Pancreas (tissue), 10 donors: ENCODE data around the gene ABCG4. TPM values are rescaled to one million over a fixed set of nuclear protein-coding genes. Genes with fewer than 3 reads are reported as not detected.

Source experiments
- ATAC-seq, 4 donors: fragments of 200-7000 bp; cut with Tn5 transposase; one replicate each; pipeline versions ENCODE4 v1.8.0 to v1.9.1; 2020; ENCODE audit warnings: mild to moderate bottlenecking in 4 of 4, moderate library complexity in 4 of 4
- DNase-seq, 6 donors: peaks; one replicate each; pipeline ENCODE4 v3.0.0-alpha.2; 2020
- FAIRE-seq: peaks from 2 replicates; lab custom pipeline; 2012; peaks lifted over from hg19 to GRCh38; lab: Jason Lieb, UNC
- H3K27ac ChIP-seq, 4 donors: fragments of 200-600 bp; sonication (generic); 1 replicate in 3 of 4; 2 replicates in 1 of 4; pipeline versions ENCODE4 v1.5.0 to v1.8.0; 2020
- H3K27me3 ChIP-seq, 4 donors: fragments of 200-600 bp; one replicate each; pipeline ENCODE4 v1.8.0; 2021
- H3K36me3 ChIP-seq, 3 donors: fragments of 200-600 bp; sonication (generic) in 1 of 3; one replicate each; pipeline versions ENCODE4 v1.5.0 to v1.8.0; 2020 to 2021
- H3K4me1 ChIP-seq, 3 donors: fragments of 200-600 bp; one replicate each; pipeline ENCODE4 v1.8.0; 2021
- H3K4me3 ChIP-seq, 4 donors: fragments of 200-600 bp; sonication (generic) in 2 of 4; one replicate each; pipeline versions ENCODE4 v1.5.0 to v1.8.0; 2020 to 2021
- H3K9me3 ChIP-seq, 4 donors: fragments of 200-600 bp; one replicate each; pipeline ENCODE4 v1.8.0; 2021
- WGBS, 2 donors: extraction: QIAGEN DNeasy Blood & Tissue Kit; methylation state at CpG; one replicate each; pipeline ENCODE4 v1.1.7; 2013; 5-methylcytosine and 5-hydroxymethylcytosine counted together
- intact Hi-C, 3 donors: fragments of 100-400 bp; cut with DNase I; formaldehyde crosslinking; loops; one replicate each; pipeline versions ENCODE4 v1.11.1 to v1.14.2; 2022
- polyA plus RNA-seq, 2 donors: library from polyadenylated mRNA; stranded (reverse); fragments of 200-250 nt; gene quantifications; one replicate each; pipeline ENCODE4 v1.2.3, GENCODE V29; 2013
- total RNA-seq, 6 donors: library from RNA; stranded (reverse); fragmentation: NEBNext Ultra II Directional in 4 of 6; extraction: Animal tissue kit (Norgen Biotek cat#: 25700) in 4 of 6; gene quantifications; one replicate each; pipeline versions ENCODE4 v1.2.1 to v1.2.4, GENCODE V29; 2021 to 2023
- TF ChIP-seq, protein P1 (sequence below), 4 donors: fragments of 200-600 bp; sonication (generic) in 3 of 4; IDR thresholded peaks; one replicate each; pipeline versions ENCODE4 v1.5.0 to v1.8.0; 2021; ENCODE audit warnings: antibody characterized with exemption in 4 of 4
- donor health status: healthy with polysubstance abuse.
- donor health status: DM: no; HTN: no; CAD: no; lungs with moderate emphysema.
- donor health status: DM: no; HTN: no; CAD: no.
- donor health status: control.
- donor health status: control.
- donor health status: Bipolar disorder and iron deficiency.
- donor health status: DM: yes; HTN: yes; CAD: no.
- donor health status: DM: no; HTN: no; CAD: no.
- donor health status: DM: no; HTN: no; CAD: no.
- donor health status: DM: yes; HTN: yes; CAD: no.

Gene ABCG4
- total and polyA plus RNA-seq, 8 donors, result 0.11 to 0.21 TPM; not detected in 6

DNA sequence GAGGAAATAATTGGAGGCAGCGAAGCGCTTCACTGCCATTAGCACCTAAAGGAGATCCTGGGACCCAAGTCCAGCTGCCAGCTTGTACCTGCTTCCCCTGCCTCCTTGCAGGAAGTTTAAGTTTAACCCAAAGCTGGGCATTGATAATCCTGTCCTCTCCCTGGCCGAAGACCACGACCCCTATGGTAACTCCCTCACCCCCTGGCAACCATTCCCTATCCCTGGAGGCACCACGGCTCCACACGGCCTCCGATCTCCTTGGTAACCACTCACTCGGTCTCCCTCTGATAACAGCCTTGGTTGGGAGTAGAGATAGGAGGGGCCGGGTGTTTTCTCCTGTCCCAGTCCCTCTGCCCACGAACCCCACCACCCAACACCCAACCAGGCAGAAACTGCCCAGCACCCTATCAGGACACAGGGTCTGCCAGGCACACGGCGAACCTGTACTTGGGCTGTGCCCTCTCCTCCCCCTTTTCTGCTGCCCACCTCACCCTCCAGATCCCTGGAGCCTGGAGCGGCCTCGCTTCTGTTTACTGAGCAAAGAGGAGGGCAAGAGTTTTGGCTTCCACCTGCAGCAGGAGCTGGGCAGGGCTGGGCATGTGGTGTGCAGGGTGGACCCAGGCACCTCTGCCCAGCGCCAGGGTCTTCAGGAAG lies 37.3 kb downstream of the ABCG4 start:
- no peak overlapping the region for H3K27ac ChIP-seq
- ATAC-seq (peak; percentile 24 to 45 (median 34)), DNase-seq (no peak), FAIRE-seq (no peak)
- H3K36me3 ChIP-seq, result no peaks in the 10 kb centered on the region
- H3K9me3 ChIP-seq, result no peaks in the 10 kb centered on the region
- 23 to 25% methylated on average over 15 of the region's 15 CpGs for WGBS, 2 donors
- intact Hi-C loops, result no loop called here
- TF ChIP-seq, protein P1, sequence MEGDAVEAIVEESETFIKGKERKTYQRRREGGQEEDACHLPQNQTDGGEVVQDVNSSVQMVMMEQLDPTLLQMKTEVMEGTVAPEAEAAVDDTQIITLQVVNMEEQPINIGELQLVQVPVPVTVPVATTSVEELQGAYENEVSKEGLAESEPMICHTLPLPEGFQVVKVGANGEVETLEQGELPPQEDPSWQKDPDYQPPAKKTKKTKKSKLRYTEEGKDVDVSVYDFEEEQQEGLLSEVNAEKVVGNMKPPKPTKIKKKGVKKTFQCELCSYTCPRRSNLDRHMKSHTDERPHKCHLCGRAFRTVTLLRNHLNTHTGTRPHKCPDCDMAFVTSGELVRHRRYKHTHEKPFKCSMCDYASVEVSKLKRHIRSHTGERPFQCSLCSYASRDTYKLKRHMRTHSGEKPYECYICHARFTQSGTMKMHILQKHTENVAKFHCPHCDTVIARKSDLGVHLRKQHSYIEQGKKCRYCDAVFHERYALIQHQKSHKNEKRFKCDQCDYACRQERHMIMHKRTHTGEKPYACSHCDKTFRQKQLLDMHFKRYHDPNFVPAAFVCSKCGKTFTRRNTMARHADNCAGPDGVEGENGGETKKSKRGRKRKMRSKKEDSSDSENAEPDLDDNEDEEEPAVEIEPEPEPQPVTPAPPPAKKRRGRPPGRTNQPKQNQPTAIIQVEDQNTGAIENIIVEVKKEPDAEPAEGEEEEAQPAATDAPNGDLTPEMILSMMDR (IDR thresholded peaks at IDR 0.05), result no peak
- no peaks in the 10 kb centered on the region for H3K27me3 ChIP-seq
- no peak overlapping the region for H3K4me3 ChIP-seq
- no peaks in the 10 kb centered on the region for H3K4me1 ChIP-seq

DNA sequence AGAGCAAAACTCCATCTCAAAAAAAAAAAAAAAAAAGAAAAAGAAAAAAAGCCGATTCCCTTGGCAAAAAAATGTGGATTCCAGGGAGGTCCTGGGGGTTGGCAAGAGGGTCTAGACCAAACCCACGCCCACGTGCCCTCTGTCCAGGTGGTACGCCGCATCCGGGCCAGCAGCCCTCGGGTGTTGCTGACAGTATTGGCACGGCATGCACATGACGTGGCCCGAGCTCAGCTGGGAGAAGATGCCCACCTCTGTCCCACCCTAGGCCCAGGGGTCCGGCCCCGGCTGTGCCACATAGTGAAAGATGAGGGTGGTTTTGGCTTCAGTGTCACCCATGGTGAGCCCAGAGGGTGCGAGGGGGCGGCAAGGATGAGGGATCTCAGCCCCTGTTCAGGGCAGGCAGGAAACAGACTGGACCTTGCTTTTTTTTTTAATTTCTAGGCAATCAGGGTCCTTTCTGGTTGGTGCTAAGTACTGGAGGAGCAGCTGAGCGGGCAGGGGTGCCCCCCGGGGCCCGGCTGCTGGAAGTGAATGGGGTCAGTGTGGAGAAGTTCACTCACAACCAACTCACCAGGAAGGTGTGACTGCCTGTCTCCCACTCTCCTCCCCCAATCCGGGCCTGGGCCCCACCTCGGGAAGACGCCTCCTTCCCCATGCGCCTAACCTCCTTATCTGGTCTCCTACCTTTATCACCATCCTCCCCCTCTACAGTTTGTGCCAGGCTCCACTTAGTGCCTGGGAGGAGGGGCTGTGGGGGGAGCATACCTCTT lies 38.5 kb downstream of the ABCG4 start:
- intact Hi-C loops, result no loop called here
- no peak for FAIRE-seq
- TF ChIP-seq, protein P1 (IDR thresholded peaks at IDR 0.05), result no peak
- no peaks in the 10 kb centered on the region for H3K27me3 ChIP-seq
- no peak overlapping the region for H3K4me3 ChIP-seq
- no peaks in the 10 kb centered on the region for H3K4me1 ChIP-seq
- H3K9me3 ChIP-seq, result no peaks in the 10 kb centered on the region
- WGBS, 2 donors, result 71 to 83% methylated on average over 21 of the region's 21 CpGs
- DNase-seq, result no peak
- no peak overlapping the region for H3K27ac ChIP-seq
- ATAC-seq, result no peak
- no peaks in the 10 kb centered on the region for H3K36me3 ChIP-seq

DNA sequence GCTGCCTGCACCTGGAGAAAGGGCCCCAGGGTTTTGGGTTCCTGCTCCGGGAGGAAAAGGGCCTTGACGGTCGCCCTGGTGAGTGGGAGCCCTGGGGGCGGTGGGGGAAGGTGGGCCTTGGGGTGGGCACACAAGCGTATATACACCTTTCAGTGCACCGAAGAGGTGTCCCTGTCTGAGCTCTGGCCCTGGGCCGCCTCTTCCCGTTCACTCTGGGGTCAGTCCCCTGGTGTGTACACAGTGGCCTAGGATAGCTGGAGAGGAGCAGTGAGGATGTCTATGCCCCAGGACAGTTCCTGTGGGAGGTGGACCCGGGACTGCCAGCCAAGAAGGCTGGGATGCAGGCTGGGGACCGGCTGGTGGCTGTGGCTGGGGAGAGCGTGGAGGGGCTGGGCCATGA lies 39.2 kb downstream of the ABCG4 start:
- intact Hi-C loops, result no loop called here
- H3K4me1 ChIP-seq, result no peaks in the 10 kb centered on the region
- no peak overlapping the region for H3K27ac ChIP-seq
- TF ChIP-seq, protein P1 (IDR thresholded peaks at IDR 0.05), result no peak
- no peak overlapping the region for H3K4me3 ChIP-seq
- 77 to 89% methylated on average over 11 of the region's 11 CpGs for WGBS, 2 donors
- ATAC-seq, result no peak
- H3K9me3 ChIP-seq, result no peaks in the 10 kb centered on the region
- H3K36me3 ChIP-seq, result no peaks in the 10 kb centered on the region
- no peaks in the 10 kb centered on the region for H3K27me3 ChIP-seq
- DNase-seq, result no peak
- no peak for FAIRE-seq

DNA sequence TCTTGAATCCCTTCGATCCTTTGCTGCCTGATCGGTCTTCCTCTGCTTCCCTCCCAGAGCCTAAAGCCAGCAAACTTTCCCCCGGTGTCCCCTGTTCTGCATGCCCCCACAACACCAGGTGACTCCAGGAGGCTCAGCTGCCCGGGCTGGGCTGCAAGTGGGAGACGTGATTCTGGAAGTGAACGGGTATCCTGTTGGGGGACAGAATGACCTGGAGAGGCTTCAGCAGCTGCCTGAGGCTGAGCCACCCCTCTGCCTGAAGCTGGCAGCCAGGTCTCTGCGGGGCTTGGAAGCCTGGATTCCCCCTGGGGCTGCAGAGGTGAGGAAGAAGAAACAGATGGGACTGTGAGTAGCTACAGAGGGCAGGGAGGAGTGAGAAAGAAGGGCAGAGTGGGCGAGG lies 40.0 kb downstream of the ABCG4 start:
- H3K27me3 ChIP-seq, result no peaks in the 10 kb centered on the region
- no peak for DNase-seq
- no peaks in the 10 kb centered on the region for H3K36me3 ChIP-seq
- no peak for ATAC-seq
- no peak for FAIRE-seq
- H3K4me3 ChIP-seq, result no peak overlapping the region
- H3K4me1 ChIP-seq, result no peaks in the 10 kb centered on the region
- intact Hi-C loops, result no loop called here
- WGBS, 2 donors, result 81 to 82% methylated on average over 8 of the region's 8 CpGs
- no peak overlapping the region for H3K27ac ChIP-seq
- TF ChIP-seq, protein P1 (IDR thresholded peaks at IDR 0.05), result no peak
- H3K9me3 ChIP-seq, result no peaks in the 10 kb centered on the region

DNA sequence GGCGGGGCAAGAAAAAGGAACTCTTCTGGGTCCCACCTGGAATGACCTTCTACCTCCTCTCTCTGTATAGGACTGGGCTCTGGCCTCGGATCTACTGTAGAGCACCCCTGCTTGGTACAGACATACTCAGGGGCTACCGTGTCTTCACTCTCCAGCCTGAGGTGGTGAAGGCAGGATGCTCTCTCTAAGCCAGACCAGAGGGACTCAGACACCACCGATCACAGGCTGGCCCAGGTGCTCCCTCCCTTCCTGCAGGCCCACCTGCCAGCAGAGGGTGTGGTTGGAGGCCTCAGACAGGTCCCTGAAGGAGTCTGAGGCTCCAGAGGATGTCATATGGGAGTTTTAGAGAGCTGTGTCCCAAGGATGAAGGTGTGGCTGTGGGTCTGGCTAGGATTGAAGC lies 40.5 kb downstream of the ABCG4 start:
- no peak for FAIRE-seq
- WGBS, 2 donors, result 76 to 80% methylated on average over 4 of the region's 4 CpGs
- Histone ChIP-seq H3K36me3 (no peaks in the 10 kb centered on the region), H3K4me3 (no peak overlapping the region), H3K27ac (no peak overlapping the region), H3K9me3 (no peaks in the 10 kb centered on the region), H3K27me3 (no peaks in the 10 kb centered on the region), H3K4me1 (no peaks in the 10 kb centered on the region)
- intact Hi-C loops, result no loop called here
- no peak for ATAC-seq
- TF ChIP-seq, protein P1 (IDR thresholded peaks at IDR 0.05), result no peak
- DNase-seq, result no peak
